Stimulated activated CD4-positive, alpha-beta T cell treated with anti-CD3 and anti-CD28 coated beads, Interleukin-4, amount 100 ng/mL, for 24 hours (primary cell): Measurements from ENCODE around the gene CFAP68.
"Not testable (repeated sequence)": the region's sequence is repeated elsewhere in the genome, so short reads cannot be mapped to it uniquely, and the experiment has no call there.

Experiments
- DNase-seq: peaks from one replicate; pipeline ENCODE4 v3.0.0-alpha.2; 2020

Gene CFAP68

GRCh38 chr11:111918390-111919256 is 39.3 kb downstream of the CFAP68 start, which contains the start of gene C11orf52:
Gene C11orf52 (plus strand): TSS chr11:111918913. CDS start chr11:111918973, 60 bp downstream.
- no peak for DNase-seq

DNA sequence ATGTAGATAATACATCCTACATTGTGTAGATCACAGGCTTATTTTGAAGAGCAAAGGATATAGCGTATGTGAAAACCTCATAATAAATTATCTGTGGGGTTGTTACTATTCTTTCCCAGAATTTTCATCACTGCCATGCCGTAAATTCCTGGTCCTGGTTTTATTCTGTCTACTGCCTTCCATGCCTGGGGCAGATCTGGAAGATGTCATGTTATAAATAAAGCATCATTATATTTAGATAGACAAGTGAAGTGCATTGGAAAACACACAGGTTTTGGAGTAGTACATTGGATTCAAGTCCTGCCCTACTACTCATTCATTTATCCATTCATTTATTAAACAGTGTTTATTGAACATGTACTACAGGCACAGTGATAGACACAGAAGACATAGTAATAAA is 41.6 kb downstream of the CFAP68 start:
- DNase-seq, result no peak

DNA sequence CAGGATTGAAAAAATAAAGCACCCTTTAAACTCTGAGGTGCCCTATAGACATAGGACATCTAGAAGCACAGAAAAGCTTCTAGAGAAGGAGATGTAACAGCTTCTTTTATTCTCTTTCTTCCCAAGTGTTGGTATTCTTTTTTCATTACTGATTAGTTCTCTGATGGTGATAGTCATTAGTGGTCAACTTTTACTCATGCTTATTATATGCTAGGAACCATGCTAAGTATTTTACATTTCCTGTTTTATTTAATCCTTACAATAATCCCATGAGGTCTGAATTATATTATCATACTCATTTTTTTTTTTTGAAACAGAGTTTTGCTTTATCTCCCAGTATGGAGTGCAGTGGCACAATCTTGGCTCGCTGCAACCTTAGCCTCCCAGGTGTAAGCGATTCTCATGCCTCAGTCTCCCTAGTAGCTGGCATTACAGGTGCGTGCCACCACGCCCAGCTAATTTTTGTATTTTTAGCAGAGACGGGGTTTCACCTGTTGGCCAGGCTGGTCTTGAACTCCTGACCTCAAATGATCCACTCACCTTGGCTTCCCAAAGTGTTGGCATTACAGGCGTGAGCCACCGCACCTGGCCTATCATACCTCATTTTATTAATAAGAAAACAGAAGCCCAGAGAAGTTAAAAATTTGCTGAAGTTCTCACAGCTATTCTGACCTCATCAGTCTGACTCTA is 42.3 kb downstream of the CFAP68 start:
- no peak for DNase-seq

DNA sequence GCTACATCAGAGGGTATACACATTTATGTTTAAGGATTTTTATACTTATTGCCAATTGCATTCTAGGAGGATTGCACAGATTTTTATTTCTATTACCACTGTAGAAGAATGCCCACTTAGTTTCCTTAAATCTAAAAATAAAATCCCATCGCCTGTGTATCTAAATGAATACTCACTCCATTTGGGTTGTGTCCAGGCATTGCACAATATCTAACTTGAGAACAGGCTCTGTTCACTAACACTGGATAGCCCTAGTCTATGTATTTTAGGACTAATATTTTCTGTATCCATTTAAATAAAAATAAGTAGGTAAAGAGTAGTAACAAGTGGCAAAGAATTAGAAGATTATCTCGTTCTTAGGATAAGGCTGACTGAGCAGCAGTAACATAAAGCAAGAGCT is 43.5 kb downstream of the CFAP68 start:
- no peak for DNase-seq

DNA sequence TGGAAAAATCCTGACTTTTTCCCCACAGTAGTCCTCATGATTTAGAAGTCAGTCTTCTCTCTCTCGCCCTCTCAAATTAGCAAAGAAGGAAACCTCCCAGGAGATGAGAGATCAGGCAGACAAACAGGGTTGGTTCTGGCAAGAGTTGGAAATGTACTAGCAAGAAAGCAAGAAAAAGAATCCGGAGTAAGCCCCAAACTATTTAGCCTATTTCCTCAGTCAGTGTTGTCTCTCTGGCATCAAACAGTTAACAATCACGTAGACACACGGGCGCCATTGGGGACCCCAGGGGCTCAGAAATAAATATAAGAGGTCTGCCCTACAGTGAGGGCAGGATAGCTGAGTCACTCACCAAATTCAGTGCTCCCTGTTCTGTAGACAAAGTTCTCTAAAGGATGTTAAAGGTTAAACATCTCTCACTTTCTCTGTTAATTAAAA is 44.0 kb downstream of the CFAP68 start:
- no peak for DNase-seq

DNA sequence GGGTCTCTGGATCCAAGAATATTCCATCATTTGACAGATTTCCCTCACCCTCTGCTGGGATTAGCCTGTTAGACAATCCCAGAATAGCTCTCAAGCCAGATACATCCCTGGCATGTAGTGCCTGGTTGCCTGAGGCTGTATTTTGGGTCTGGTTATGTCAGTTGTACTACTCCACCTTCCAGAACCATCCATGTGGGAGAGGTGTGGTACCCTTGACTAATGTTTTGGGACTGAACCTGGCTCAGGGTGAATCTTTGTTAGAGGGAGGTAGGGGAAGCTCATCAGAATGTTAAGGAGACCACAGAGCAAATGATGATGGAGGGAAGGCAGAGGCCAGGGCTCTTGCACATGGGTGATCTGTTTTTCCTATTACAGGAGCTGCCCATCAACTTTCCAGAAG is 44.6 kb downstream of the CFAP68 start:
- DNase-seq, result no peak

DNA sequence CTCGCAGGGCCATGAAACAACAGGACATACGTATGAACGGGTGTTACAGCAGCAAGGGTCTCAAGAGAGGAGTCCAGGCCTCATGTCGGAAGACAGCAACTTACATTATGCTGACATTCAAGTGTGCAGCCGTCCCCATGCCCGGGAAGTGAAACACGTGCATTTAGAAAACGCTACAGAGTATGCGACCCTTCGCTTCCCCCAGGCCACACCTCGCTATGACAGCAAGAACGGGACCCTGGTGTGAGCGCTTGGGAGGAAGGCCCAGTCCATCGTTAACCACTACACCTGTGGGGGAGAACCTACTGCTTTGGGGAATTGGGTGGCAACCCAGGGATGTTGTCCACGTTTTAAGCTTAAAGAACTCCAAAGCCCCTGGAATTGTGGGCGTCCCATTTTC is 46.6 kb downstream of the CFAP68 start:
- no peak for DNase-seq

GRCh38 chr11:111926505-111927391 is 47.4 kb downstream of the CFAP68 start:
- peak; percentile 93 for DNase-seq

- DNase-seq, result no peak
Observed at GRCh38 chr11:111930472-111930871, 51.1 kb downstream of the CFAP68 start.

- no peak for DNase-seq
Observed at GRCh38 chr11:111932611-111932950, 53.2 kb downstream of the CFAP68 start.

DNA sequence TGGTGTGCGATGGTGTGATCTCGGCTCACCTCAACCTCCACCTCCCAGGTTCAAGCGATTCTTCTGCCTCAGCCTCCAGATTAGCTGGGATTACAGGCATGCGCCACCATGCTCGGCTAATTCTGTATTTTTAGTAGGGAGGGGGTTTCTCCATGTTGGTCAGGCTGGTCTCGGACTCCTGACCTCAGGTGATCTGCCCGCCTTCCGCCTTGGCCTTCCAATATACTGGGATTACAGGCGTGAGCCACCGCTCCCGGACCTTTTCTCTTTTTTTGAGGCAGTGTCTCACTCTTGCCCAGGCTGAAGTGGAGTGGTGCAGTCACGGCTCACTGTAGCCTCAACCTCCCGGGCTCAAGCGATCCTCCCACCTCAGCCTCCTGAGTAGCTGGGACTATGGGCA is 53.8 kb downstream of the CFAP68 start:
- not testable (repeated sequence) for DNase-seq

DNA sequence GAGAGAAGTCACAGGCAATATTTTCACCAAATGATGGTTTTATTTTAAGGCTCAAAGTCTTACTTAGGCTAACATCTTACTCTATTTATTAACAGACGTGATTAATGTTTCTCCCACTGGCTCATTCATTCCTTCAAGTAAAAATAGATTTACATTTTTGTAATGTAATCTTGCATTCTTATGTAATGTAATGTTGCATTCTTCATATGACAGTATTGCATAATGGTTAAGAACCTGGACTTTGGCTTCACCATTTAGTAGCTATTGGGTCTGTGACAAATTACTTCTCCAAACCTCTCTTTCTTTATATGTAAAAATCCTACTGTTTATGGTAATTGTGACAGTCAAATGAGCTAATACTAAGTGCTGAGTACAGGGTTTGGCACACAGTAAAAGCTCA is 54.5 kb downstream of the CFAP68 start:
- no peak for DNase-seq

DNA sequence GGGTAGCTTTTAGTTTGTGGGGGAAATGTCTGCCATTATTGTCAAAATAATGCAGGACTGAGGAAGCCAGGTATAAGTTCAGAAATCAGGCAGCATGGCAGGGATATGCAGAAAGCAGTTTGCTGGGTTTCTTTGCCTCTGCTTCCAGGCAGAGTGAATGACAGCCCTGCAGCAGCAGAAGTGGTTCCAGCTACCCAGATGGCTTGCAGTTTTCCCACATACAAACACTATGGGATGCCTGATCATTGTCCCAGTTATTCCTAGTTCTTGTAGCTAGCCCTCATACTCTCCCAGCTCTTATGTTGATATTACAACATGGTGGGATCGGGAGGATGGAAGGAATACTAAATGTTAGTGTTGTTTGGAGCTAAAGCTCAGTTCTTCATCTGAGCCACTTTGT is 55.0 kb downstream of the CFAP68 start:
- no peak for DNase-seq
